Dermis microvascular lymphatic vessel endothelial cell (primary cell): ENCODE results near the gene ZNRF3. TPM values are rescaled to one million over a fixed set of nuclear protein-coding genes. Genes with fewer than 3 reads are reported as not detected.
A peak's percentile ranks its signal among the peaks of the same experiment; 100 is the strongest.

Experiments
- DNase-seq, 2 donors: peaks; one replicate each; pipeline versions ENCODE4 v3.0.0 to v3.0.0-alpha.2; 2010; ENCODE audit warnings: low read depth in 2 of 2
- total RNA-seq: library from RNA; depleted of rRNA; stranded (reverse); fragments of >200 nt; gene quantifications from 2 replicates; pipeline ENCODE4 v1.2.1, GENCODE V29; 2014

ZNRF3 gene
- total RNA-seq, 1 donor from 2014 or later: 1.5 TPM

DNA sequence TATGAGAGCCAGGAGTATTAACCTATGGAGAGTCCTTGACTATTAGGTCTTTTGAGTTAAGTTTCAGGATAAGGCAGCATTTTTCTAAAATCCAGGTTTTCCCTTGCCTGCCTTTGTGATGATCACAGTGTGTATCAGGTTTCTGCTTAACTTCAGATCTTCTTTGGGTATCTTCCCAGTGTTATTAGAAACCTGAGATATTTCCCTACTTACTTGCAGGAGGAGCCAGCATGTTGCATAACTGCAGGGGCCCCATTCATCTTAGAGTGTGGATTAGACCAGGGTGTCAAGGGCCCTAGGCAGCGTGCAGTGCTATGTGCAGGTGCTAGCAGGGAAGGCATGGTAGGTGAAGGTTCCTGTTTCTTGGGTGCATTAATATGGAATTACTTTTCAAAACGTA lies 69.5 kb downstream of the ZNRF3 start:
- no peak for DNase-seq

DNA sequence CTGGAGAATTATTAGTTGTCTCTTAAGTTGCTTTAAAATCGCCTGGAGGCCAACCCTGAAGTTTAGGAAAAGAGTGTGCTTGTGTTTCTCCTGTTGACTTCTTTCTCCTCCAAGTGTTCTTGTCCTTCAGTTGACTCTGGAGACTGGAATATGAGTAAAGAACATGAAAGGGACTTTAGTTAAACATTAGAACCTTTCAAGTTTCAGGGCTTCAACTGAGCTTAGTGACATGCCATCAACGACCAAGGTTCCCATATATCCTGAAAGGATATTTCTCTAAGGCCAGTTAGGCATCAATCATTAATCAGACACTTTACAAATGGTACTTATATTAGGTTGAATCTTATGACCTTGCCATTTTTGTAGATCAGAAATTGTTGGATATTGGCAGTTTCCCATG lies 70.0 kb downstream of the ZNRF3 start:
- DNase-seq: no peak

DNA sequence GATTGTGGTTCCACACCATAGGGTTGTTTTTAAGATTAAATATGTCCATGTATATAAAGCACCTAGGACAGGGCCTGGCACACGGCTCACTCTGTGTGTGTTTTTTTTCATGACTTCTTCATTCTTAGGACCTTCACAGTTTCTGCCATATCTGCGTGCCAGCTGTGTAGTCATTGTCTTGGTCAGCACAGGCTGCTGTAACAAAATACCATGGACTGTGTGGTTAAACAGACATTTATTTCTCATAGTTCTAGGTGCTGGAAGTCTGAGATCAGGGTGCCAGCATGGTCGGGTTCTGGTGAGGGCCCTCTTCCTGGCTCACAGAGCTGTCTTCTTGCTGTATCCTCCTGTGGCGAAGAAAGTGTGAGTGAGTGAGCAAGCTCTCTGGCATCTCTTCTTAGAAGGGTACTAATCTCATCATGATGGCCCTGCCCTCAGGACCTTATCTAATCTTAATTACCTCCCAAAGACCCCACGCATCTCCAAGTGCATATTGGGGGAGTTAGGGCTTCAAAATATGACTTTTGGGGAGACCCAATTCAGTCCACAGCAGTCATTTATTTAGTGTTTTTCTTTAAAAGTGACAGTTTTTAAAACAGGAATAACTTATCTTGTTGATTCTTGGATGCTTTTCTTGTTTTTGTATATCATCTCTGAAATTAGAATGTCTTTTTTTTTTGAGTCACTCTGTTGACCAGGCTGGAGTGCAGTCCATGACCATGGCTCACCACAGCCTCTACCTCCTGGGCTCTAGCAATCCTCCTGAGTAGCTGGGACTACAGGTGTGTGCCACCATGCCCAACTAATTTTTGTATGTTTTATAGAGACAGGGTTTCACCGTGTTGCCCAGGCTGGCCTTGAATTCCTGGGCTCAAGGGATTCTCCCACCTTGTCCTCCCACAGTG lies 70.9 kb downstream of the ZNRF3 start:
- no peak for DNase-seq

DNA sequence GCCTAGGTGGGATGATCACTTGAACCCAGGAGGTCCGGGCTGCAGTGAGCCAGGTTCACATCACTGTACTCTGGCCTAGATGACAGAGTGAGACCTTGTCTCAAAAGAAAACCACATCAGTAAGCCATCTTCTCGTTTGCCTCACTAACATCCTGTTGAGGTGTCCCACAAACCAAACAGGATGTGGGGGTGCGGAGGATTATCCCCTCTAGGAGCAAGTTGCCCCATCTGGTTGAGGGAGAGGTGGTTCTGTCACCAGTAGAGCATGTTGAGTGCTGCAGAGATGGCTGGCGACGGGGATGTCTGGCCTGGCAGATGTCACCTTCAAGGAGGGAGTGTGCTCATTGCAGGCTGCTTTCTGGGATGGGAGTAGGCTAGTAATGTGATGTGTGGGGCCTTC lies 72.4 kb downstream of the ZNRF3 start:
- DNase-seq: no peak

DNA sequence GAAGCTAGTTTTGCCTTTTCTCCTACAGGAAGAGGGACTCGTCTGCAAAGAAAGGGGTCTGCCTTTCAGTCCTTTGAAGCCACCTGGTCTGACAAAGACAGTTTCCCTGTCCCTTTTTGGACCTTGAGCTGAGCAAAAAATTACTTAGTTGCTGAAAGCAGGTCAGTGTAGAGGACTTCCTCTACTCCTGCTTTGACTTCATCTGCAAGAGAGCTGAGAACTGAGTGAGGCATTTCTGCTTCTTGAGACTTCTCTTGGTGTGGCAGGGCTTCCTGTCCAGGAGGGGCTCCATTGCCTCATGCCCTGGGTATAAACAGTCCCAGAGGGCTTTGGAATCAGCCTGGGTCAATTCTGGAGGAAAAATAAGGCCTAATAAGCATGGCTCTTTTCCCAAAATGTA lies 73.1 kb downstream of the ZNRF3 start:
- no peak for DNase-seq

DNA sequence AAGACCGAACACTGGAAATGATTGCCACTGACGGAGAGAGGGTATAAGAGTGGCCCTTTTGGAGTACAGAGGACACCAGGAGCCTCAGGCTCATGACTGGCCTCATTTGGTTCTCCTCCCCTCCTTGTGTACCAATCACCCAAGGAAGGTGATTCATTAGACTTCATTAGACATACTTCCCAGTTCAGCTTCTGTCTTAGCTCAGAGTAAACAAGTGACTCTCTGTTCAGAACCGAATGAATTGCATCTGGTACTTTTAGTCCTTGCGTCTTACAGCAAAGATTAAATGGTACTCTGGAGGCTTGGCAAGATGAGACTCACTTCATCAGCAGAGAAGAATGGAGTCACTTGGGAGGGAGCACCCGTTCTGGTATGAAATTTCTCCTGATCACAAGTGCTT lies 75.2 kb downstream of the ZNRF3 start:
- DNase-seq: no peak

DNA sequence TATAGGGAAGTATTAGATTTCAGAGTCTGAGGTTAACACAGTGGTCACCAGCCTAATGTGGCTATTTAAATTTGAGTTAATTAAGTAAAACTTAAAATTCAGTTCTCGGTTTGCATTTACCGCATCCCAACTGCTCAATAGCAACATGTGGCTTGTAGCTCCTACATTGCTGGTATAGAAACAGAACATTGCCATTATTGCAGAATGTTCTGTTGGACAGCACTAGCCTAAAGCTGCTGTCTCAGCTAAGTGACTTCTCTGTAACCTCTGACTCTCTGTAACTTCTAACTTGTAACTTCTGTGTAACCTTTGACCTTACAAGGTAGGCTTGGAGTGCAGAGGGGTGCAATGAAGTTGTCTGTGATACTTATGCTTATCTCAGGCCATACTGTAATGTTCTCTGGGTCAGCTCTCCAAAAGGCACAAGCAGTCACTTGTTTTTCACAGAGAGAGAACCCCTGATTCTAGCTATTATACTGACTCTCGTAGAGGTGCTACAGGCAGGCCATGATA lies 78.7 kb downstream of the ZNRF3 start:
- no peak for DNase-seq

DNA sequence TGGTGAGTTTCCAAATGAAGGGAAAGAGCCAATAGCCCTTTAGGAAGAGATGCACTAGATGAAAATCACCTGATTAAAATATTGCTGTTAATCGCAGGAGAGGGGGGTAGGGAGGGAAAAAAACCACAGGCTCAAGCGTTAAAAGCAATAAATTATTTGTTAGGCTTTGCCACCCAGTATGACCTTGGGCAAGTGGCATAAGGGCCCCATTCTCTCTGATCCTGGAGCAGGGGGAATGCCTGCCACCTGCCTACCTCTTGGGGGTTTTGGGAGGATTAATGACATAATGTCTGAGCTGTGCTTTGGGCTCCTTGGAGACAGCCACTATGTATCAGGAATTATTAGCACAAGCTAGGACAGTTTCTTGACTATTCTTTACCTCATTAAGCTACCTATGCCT lies 80.0 kb downstream of the ZNRF3 start:
- DNase-seq: no peak

DNA sequence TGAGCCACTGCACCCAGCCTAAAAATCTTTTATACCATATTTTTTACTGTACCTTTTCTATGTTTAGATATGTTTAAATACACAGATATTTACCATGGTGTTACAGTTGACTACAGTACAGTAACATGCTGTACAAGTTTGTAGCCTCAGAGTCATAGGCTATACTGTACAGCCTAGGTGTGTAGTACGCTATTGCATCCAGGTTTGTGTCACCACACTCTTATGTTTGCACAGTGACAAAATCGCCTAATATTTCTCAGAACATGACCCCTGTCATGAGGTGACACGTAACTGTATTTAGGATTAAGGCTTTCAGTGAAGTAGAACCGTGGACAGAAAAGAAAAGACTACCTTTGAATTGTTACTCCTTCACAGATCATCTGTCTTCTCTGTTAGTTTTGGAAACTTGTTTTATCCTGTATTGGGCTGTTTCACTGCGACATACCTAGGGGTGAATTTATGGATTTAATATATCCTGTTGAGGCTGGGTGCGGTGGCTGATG lies 83.8 kb downstream of the ZNRF3 start:
- no peak for DNase-seq

DNA sequence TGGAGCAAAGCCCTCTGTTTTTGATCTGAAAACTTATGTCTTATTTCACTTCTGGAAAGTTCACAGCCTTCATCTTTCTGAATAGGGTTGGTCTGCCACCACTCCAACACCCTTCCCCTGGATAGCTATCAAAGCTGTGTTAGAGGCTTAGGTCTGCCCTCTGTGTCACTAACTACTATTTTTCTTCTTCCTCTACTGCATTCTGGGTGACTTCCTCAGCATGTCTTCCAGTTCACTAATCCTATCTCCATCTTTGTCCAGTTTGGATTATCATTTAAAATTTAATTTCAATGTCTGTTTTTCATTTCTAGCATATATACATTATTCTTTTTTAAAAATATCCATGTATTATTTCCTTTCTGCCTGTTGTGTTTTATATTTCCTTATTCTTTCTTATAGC lies 84.6 kb downstream of the ZNRF3 start:
- no peak for DNase-seq

DNA sequence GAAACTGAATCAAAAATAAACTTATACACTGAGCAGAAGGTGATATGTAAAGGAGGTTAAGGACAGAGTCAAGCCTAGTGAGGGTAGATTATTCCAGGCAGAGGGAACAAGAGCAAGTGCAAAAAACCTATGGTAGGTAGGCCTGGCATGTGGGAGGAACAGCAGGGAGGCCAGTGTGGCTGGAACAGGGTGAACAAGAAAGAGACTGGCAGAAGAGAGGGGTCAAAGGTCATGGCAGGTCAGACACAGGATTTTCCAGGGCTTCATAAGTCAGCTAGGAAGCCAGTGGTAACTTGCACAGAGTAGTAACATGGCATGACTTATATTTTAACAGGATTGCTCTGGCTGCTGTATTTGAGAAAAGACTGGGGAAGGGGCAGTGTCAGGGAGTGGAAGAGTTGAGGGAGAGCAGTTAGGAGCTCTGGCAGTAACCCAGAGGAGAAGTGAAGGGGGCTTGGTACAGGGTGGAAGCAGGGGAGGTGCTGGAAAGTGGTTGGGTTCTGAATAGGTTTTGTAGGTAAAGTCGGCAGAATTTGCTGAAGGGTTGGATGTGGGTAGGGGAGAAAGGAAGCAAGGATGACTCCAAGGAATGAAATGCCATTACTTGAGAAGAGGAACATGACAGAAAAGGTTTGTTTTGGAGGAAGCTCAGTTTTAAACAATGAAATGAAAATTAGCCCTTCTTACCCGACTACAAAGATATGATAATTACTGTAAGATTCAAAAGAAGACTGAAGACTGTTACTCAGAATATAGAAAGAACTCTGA lies 86.2 kb downstream of the ZNRF3 start:
- DNase-seq: no peak

DNA sequence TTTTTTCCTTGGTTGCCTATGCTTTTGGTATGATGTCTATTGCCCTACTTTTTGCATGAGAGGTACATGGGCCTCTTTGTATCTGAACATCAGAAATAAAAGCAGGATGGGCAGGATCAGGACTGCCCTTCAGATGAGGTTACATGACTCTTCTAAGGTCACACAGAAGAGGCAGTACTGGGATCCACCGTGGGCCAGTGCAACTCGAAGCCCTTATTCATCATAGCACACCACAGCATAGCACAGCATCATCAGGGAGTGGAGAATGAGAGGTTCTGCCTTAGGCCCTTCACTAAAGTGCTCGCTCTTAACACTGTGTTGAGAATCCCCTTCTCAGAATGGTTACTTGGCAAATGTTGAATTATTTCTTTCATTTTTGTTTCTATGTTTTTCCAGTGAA lies 90.0 kb downstream of the ZNRF3 start:
- no peak for DNase-seq

DNA sequence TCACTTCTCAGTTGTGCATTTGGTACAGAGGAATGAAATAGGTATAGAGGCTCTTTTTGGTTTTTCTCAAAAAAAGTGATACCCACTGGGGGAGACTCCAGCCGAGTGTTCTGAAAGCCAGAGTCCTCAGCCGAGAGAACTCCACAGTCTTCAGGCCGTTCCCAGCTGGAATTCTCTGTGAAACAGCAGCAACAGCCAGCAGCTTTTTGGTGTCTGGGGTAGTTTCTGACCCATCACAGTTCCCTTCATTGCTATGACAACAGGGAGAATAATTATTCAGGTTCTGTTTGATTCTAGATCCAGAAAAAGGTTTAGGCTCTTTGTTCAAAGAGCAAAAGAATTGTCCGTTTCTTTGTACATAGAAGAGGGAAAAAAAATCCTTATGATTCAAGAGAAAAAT lies 93.7 kb downstream of the ZNRF3 start:
- peak in 1 of 2 donors; percentile 3 for DNase-seq

DNA sequence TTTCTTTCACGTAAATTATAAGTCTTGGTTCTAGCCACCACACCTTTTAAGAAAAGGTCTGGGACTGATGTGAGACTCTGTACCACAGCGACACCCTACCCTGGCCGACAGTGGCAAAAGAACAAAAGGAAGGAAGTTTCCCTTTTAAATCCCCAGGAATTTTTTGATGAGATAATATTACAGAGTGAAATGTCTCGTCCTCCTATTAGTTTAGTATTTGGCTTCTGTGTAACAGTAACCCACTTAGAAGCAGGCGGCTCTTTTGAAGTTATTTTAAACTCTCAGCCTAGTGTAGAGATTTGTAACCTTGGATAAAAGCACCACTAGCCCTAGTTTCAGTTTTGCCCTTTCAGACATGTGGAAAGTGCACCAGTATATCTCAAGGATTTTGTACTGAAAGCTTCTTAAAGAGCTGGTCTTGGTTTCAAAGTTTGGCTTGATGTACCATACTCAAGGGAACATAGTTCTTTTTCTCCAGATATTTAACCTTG lies 94.2 kb downstream of the ZNRF3 start:
- peak in 1 of 2 donors; percentile 33 for DNase-seq

DNA sequence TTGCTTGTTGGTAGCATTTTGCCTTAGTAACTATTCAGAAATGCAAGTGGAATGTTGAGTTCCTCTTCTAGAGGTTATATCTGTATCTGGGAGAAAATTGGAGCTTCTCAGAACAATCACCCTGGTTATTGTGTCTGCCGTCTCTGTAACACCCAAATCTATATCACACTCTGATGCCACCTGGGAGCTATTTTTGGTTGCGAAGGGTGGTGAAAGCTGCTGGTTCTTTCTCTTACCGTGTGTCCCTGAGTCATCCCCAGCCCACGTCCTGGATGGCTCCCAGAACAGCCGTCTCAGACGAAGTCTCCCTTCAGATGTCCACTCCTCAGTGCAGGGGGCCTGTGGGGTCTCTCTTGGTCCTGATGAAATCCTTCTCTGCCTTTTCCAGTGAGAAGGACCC lies 94.8 kb downstream of the ZNRF3 start:
- peak in 1 of 2 donors; percentile 20 for DNase-seq

DNA sequence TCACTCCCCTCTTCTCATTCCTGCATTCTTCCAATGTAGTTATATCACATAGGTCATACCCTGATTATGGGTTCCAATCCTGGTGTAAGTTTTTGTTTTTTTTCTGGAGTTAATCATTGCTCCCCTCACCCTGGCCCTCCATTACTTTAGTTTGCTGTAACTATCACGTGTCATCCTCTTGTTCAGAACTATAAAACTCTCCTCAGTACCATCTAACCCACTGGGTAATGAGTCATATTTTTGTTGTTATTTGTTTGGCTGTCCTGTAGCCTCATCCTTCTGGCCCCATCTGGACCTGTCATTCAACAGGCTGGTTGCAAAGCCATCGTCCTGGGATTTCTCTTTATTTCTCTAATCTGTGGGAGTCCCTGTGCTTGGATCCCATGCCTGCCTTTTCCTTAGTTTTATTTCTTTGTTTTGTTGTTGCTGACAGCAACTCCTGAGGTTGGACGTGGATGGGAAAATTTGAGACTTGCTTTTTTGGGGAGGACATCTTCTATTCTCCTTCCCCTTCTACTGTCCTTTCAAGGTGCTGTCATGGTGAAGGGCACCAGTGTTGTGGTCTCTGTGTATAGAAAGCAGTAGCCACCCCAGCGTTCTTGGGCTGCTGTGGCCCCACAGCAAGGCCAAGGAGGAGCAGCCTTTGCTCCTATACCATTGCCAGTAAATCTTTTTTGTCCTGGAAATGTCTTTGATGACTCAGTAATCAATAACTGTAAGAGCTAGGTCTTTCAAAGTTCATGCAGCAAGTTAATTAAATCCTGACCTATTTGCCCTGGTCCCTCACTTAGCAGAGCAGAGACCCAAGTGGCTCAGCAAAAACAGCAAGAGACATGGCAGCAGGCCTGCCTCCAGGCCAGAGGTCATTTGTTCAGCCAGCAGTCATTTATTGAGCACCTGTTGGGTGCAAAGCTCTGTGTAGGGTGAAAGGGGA lies 95.8 kb downstream of the ZNRF3 start:
- no peak for DNase-seq

DNA sequence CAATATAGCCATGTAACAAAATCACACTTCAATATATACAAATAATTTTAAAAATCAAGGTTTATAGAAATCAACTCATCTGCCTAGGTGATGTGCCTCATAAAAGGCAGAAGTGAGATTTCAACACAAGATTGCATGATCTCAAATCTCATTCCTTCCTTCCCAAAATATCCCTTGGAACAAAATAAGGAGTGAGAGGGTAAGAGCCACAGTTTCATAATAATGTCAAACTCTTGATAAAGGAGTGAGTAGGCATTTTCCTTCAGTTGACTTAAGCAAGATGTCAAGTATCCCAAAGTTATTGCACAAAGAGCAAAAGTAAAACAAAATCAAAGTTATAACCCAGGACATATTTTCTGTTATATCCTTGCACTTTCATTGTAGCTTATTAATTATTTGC lies 97.0 kb downstream of the ZNRF3 start:
- DNase-seq: no peak

DNA sequence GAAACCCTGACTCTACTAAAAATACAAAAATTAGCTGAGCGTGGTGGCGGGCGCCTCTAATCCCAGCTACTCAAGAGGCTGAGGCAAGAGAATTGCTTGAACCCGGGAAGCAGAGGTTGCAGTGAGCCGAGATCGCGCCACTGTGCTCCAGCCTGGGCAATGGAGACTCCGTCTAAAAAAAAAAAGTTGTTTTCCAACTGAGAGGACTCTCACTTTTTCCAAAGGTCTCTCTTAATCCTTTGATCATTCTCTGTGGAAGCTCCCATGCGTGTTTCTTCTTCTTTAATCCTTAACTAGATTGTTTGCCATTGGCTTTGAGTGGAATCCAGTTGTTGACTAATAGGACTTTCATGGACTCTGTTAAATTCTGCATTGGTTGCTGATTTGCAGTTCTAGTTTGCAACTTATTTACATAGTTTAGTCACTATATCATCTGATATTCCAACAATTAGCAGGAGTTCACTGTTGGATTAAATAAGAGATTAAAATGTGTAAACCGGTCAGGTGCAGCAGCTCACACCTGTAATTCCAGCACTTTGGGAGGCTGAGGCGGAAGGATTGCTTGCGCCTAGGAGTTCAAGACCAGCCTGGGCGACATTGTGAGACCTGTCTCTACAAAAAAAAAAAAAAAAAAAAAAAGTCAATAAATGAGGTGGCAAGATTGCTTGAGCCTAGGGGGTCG lies 98.6 kb downstream of the ZNRF3 start:
- DNase-seq: no peak

DNA sequence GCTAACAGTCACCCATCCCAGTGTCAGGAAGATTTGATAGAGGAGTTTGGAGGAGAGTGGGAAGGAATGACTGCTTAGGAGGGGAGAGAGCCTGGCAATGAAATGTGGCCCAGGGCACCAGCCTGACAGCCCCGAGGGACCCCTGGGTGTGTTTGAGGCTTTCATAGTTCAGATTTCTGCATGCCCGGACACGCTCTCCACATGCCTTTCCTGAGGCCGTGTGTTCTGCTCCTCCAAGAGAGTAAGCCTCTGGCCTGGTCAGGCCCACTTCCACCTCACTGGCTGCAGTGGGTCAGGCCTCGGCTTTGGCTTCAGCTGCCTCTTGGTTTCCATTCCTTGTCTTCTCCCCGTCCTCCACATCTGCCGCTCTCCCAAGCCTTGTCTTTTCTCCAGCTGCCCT lies 99.8 kb downstream of the ZNRF3 start:
- no peak for DNase-seq

DNA sequence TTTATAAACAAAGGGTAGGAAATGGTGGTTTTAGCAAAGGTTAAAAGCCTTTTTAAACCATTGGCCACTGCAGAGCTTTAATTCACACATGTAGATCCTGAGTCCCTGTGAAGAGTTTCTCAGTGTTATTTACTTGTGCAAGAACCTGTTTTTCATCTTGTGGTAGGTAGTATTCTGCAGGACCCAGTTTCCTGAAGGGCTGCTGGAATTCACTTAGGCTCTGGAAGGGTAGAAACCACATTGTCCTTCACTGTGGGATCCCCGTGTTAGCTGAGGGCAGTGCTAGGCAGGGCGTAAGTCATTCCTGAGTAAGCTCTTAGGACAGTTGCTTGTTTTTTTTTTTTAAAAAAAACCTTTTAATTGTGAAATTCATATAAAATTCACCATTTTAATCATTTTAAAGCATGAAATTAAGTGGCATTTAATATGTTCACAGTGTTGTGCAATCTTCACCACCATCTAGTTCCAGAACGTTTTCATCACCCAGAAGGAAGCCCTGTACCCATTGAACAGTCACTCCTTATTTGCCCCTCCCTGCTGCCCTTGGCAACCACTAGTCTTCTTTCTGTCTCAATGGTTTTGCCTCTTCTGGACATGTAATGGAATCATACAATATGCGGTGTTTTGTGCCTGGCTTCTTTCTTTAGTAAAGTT lies 100.5 kb downstream of the ZNRF3 start:
- no peak for DNase-seq
